GM12801 (cell line): ENCODE results near the gene PPRC1.

Experiments used
- CTCF ChIP-seq: IDR thresholded peaks from one replicate; pipeline ENCODE4 v1.5.1; 2011; ENCODE audit warnings: control low read depth; ENCODE audit not compliant: insufficient read length; ENCODE audit errors: extremely low read depth

The PPRC1 gene

GRCh38 chr10:102163342-102163989, 30.6 kb downstream of the PPRC1 start:
- no peak for TF ChIP-seq CTCF

- no peak for TF ChIP-seq CTCF
These were observed 35.0 kb downstream of the PPRC1 start for GRCh38 chr10:102167861-102168260.

GRCh38 chr10:102170602-102171001, 37.8 kb downstream of the PPRC1 start:
- TF ChIP-seq CTCF, result no peak

- TF ChIP-seq CTCF, result no peak
These were observed 39.4 kb downstream of the PPRC1 start for GRCh38 chr10:102172288-102172687.

- TF ChIP-seq CTCF, result no peak
These were observed 42.6 kb downstream of the PPRC1 start for GRCh38 chr10:102175415-102175814.

- no peak for TF ChIP-seq CTCF
These were observed 51.8 kb downstream of the PPRC1 start for GRCh38 chr10:102184606-102185005.

- no peak for TF ChIP-seq CTCF
These were observed 52.4 kb downstream of the PPRC1 start for GRCh38 chr10:102185272-102185671.
